Inflammatory macrophage treated with lipopolysaccharide for 1 hour (primary cell): ENCODE measurements around the gene FLAD1.
"Not testable (repeated sequence)": the region's sequence is repeated elsewhere in the genome, so short reads cannot be mapped to it uniquely, and the experiment has no call there.

ENCODE experiments used
- DNase-seq, 2 donors: peaks; one replicate each; pipeline ENCODE4 v3.0.0-alpha.2; 2020 to 2022

Gene FLAD1

DNA sequence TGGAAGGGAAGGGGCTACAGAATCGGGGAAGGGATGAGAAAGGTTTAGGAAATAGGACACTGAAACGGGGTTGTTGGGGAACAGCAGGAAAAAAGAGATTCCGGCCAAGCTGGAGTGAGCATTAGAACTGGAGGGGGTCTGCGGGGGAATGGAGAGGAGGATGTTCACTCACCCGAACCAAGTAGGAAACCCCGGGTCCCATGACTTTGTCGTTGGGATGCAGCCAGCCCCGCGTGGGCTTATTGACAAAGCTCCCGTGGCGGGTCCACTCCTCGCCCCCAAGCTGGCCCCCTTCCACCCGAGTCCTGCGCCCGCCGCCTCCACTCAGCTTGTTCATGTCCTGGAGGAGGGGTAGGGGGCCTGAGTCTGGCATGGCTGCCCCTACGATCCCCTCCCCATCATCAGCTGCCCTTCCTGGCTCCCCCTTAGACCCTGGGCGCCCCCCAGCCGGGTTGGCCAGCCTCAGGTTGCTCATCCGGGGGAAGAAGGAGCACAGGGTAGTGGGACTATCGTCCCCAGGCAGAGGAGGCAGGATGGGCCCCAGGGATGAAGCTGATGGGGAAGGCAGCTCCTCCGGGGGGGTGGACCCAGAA is 13.2 kb upstream of the FLAD1 start:
- DNase-seq = no peak

DNA sequence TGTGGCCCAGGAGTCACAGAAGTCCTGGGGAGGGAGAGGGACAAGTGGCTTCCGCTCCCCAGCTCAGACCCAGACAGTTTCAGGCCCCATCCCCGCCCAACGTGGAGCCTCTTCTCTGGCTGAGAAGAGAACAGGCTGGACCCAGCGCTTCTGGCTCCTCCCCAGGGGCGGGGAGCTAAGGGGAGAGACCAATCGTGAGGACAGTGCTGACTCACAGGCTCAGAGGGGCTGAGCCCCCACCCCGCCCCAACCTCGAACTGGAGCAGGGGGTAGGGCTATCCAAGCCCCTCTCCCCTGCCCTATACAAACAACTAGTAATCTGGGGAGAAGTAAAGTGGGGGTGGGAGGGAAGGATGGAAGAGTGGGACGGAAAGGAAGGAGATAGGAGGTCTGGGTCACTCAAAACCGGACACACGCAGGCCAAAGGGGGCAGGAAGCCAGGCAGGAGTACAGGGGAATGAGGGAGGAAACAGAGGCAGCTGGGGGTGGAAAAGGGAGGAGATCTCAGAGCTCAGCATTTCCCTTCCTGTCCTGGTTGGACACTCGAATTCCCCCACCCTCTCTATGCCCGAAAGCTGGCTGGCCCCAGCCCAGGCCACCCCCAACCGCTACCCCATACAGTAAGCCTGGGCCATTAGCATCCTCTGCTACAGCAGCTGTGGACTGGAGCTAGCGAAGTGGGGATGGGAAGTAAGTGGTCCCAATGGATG is 12.4 kb upstream of the FLAD1 start, which contains the start of gene SHC1:
Gene SHC1, minus strand, starts transcription at position 117 of the 710 bp plus-strand sequence. CDS start 221 bp downstream, outside the sequence.
- peak; percentile 35 to 51 for DNase-seq

DNA sequence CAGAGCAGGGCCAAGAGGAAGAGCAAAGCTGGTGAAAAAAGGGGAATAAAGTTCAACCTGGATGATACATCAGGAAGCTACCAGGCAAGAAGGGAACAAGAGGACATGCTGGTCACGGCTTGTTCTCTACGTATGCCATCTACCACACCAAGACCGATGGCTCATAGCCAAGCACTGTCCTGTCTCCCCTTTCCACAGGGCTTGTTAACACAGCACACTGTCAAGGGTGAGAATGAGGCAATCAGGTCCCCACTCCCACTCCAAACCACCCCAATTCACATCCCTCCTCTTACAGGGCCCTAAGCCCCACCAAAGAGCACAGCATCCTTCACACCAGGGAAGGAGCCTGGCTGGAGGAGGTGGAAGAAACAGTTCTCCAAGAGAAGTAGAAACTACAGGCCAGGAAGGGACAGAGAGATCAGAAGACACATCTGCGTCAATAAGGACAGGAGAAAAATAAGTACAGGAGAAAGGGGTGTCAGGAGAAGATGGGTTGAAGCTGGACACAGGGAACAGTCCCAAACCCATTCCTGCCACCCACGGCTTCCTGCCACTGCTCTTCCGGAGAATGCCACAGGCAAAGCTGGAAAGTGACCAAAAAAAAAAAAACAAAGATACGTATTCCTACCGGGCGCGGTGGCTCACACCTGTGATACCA is 11.7 kb upstream of the FLAD1 start:
- DNase-seq = peak in 1 of 2 donors; percentile 33

DNA sequence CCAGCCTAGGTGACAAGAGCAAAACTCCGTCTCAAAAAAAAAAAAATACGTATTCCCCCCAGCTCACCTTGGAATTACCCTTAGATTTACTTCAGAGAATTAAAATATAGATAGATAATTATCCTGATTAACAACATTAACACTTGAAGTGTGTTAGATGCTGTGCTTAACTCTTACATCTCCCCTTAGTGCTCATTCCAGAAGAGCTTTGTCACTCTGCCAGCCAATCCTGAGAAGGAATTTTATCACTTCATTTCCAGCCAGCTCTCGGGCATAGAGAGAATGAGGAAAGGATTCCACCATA is 11.0 kb upstream of the FLAD1 start:
- no peak for DNase-seq

DNA sequence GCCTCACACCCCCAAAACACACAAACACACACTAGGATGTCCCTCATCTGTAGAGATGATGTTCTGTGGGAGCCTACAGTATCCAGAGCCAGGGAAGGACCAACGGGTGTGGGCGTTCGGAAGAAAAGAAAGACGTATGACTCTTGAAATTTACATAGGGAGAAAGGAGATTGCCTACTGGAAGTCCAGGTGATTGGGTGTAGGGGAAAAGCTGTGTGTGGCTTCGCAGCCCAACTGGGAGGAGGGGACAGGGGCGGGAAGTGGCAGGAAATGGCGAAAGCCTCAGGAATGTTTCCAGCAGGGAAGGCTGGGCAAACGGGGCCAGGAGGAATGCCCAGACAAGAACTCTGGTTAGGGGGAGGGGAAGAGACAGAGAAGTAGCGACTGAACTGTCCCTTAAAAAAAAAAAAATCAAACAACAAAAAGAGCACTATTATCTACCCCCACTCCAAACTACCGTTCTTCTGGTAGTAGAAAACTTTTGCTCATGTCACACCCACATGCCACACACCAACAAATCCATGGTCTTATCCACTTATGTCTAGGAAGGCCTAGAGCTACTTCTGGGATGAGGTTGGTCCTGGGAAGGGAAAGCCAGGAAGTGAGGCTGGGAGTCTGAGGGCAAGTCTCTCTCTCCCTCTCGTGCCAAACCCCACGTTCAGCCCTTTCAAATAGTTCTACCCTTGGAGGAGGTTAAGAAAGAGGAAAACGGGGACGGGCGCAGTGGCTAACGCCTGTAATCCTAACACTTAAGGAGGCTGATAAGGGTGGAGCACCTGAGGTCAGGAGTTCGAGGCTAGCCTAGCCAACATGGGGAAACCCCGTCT is 10.4 kb upstream of the FLAD1 start:
- DNase-seq = no peak

DNA sequence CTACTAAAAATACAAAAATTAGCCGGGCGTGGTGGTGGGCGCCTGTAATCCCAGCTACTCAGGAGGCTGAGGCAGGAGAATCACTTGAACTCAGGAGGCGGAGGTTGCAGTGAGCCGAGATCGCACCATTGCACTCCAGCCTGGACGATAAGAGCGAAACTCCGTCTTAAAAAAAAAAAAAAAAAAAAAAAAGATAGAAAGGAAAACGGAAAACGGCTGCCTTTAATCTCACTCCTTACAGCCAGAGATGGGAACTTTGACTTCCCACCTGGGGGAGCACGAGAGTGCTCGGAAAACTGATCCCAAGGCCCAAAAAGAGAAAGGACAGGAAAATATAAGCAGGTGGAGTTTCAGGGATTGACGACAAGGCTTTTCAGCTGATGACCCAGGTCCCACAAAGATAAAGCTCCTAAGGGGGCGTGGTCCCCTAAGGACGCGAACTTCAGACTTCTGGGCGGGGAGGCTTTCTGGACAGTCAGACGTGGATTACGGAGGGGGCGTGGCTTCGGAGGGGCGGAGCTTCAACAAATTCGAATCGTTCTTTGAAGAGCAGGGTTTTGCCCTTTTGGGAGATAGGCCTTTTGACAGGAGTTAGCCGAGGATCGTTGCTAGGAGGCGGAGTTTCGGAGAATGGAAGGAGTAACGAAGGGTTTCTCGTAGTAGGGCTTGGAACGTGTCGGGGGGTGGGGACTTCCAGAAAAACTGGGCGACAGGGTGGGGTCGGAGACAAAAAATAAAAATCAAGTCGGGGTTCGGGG is 9.6 kb upstream of the FLAD1 start:
- DNase-seq = peak; percentile 92 to 98

DNA sequence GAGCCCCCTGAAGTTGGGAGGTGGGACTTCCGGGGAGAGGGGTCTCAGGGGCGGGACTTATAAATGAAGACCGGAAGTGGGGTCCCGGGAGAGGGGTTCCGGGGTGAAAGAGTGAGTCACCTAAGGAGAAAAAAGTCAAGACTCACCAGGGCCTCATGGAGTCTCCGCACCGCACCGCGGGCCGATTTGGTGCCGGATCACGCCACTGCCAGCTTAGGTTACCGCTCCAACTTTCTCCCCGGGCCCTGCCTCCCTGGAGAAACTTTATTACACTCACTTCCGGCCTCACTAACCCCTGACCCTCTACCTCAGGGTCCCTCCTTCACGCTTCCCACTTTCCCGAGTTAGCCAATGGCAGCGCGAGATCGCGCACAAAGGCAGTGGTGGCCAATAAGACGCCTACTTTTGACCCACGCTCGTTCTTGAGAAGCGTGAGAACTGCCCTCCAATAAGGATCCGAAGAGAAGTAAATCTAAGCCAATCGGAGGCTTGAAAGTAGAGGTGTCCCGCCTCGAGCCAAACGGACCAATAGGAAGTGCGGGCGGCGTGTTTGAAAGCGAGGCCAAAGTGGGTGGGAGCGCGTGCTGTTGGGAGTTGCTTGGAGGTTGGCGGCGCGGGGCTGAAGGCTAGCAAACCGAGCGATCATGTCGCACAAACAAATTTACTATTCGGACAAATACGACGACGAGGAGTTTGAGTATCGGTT is 8.9 kb upstream of the FLAD1 start, which contains the start of gene CKS1B:
Gene CKS1B, plus strand, starts transcription at position 580 of the 706 bp plus-strand sequence. Its CDS starts 65 bp downstream, at position 645.
- DNase-seq = peak; percentile 99 to 100

DNA sequence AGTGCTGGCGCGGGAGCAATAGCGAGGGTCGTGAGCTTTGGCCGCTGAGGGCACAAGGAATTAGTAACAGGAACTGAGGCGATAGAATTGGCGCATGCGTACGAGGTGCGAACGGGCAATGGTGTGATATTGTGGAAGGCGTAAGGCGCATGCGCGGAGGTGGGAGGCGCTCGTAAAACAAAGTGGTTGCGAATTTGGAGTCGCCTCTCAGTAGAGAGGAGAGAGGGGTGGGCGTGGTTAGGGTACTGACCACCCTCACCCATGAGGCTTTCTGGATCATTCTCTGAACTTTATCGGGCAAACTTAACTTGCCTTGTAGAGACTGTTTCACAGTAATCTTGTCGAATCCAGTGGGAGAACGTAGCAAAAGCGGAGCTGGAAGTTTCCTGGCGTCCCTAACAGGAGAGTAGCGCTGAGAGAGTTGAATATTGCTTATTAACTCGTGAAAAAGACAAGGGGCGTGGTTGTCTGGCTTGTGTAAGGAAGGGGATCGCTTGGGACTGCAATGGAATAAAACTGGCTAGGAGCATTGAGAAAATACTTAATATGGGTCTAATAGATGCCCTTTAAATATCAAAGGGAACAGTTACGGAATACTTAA is 8.2 kb upstream of the FLAD1 start:
- peak; percentile 95 to 97 for DNase-seq

DNA sequence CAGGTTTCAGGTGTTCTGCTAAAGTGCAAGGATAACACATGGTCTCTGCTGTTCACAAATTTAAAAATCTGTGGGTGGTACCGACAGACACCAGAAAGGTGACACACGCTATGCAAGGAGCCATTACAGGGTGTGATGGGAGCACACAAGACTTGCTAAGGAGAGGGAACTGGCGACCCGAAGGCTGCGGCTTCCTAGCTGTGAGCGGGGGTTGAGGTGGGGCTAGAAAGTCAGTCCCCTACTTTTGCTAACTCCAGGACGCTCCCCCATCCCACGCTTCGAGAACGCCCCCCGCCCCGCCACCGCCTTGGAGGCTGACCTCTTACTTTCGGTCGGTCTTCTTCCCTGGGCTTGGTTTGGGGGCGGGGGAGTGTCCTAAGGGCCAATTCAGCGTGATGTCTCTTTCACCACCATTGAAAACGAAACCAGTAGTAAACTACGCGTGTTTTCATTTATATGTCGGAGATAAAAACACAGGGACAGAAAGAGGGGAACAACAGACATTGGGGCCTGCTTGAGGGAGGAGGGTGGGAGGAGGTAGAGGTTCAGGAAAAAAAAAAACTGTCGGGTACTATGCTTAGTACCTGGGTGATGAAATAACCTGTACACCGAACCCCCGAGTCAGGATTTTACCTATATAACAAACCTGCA is 7.6 kb upstream of the FLAD1 start:
- peak; percentile 74 to 83 for DNase-seq

DNA sequence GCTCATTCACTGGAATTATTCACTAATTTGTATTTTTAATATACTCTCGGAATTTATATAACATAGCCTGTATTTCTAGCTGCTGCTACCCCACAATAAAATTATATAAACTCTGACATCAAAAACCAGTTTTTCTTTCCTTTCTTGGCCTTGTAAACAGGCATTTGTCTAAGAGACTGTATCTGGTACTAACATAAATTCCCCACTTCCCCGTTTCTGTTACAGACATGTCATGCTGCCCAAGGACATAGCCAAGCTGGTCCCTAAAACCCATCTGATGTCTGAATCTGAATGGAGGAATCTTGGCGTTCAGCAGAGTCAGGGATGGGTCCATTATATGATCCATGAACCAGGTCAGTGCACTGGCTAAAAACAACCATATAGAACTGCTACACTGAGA is 5.4 kb upstream of the FLAD1 start:
- DNase-seq = not testable (repeated sequence)

DNA sequence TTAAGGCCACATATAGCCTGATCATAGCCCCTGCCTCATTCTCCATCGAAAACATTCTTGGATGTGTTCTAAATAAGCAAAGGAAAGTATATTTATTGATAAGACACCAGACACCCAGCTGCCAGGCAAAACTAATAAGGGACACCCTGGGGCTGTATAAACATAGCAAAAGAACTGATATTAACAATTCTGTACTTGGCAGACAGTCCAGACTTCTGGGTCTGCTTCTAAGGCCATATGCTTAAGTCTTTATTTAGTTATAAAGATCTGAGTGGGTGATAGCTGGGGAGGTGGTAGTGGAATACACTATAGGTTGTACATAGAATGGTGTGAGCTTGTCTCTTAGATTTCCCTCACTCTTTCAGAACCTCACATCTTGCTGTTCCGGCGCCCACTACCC is 4.8 kb upstream of the FLAD1 start:
- DNase-seq = no peak

DNA sequence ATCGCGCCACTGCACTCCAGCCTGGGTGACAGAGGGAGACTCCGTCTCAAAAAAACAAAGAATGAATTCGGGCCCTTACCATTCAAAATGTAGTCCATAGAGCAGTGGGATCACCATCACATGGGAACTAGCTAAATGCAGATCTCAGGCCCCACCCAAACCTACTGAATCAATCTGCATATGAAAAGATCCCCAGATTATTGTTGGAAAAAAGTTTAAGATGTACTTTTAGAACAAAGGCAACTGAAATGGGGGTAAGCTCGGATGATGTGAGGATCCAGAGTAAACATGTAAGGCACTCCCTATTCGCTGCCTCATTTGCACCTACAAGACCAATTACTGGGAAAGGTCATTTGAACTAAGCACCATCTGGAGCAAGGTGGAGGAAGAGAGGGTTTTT is 803 bp upstream of the FLAD1 start:
- DNase-seq = no peak

DNA sequence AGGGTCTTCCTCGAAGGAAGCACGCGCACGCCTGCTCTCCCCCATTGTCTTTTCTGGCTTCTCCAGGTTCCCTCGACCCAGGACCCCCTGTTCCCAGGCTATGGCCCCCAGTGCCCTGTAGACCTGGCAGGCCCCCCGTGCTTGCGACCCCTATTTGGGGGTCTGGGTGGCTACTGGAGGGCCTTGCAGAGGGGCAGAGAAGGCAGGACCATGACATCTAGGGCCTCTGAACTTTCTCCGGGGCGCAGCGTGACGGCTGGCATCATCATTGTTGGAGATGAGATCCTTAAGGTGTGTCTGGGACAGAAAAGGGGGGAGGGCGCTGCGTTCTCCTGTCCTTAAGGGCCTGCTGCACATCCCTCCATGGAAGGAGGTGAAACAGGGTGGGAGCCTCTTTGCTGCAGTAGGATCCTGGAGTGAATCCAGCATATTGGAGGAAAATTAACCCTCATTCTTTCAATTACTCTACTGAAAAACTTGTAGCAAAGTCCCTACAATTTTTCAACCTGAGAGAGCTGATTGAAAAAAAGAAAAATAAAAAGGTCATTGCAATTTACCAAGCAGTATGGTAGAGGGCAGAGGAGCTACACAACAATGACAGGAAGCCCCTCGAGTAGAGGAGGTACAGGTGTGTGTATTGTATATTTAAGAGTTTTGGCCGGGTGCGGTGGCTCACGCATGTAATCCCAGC is 777 bp downstream of the FLAD1 start:
- no peak for DNase-seq

DNA sequence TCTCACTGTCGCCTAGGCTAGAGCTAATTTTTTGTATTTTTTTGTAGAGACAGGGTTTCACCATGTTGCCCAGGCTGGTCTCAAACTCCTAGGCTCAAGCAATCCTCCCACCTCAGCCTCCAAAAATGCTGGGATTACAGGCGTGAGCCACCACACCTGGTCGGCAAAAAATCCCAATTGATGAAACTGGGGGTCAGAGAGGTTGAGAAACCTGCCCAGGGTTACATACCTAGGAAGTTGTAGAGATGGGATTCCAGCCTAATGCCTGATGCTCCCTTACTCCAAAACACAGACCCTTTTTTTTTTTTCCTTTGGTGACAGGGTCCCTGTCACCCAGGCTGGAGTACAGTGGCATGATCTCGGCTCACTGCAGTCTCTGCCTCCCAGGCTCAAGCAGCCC is 3.6 kb downstream of the FLAD1 start:
- not testable (repeated sequence) for DNase-seq

DNA sequence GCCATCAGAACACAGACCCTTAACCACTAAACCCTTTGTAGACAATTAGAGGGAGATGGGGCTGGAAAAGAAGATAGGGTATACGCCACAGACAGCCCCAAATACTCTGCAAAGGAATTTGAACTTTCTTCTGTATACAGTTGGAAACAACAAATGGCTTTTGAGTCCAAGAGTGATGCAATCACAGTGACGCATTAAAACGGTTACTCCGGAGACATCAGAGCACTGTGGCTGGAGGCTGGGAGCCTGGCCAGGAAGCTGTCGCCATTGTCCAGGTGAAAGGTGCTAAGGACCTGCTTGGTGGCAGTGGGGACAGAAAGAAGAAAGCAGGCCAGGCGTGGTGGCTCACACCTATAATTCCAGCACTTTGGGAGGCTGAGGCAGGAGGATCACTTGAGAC is 4.2 kb downstream of the FLAD1 start:
- DNase-seq = no peak

DNA sequence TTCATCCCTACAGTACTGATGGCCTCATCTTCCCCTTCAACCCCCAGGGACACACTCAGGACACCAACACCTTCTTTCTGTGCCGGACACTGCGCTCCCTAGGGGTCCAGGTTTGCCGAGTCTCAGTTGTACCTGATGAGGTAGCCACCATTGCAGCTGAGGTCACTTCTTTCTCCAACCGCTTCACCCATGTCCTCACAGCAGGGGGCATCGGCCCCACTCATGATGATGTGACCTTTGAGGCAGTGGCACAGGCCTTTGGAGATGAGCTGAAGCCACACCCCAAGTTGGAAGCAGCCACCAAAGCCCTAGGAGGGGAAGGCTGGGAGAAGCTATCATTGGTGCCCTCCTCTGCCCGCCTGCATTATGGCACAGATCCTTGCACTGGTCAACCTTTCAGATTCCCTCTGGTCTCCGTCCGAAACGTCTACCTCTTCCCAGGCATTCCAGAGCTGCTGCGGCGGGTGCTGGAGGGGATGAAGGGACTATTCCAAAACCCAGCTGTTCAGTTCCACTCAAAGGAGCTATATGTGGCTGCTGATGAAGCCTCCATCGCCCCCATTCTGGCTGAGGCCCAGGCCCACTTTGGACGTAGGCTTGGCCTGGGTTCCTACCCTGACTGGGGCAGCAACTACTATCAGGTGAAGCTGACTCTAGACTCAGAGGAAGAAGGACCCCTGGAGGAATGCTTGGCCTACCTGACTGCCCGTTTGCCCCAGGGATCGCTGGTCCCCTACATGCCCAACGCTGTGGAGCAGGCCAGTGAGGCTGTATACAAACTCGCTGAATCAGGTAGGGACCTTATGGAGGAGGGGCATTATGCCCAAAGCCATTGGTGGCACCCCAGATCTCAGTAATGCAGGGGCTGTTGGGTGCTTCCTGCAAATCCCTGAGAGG is 5.2 kb downstream of the FLAD1 start:
- DNase-seq = no peak

DNA sequence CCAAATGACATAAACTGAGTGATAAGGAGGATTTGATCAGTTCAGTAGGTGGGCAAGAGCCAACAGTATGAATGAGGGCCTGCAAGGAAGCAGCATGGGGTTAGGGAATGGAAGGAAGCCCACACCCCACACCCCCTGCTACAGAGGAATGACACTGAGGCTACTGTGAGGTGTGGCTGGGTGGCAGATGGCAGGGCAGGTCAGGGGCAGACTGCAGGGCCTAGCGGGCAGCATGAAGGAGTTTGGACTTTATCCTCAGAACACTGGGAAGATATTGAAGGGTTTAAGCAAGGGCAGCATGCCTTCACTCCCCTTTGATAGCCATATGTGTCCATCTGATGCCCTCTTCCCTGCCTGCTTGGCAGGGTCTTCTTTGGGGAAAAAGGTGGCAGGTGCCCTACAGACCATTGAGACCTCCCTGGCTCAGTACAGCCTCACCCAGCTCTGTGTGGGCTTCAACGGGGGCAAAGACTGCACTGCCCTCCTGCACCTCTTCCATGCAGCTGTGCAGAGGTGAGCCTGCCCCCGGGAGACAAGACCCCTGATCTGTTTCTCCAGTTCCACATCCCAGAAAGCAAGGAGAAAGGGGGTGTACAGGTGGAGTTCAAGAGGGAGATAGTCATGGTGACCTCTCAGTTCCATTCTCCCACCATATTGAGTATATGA is 6.2 kb downstream of the FLAD1 start:
- no peak for DNase-seq

DNA sequence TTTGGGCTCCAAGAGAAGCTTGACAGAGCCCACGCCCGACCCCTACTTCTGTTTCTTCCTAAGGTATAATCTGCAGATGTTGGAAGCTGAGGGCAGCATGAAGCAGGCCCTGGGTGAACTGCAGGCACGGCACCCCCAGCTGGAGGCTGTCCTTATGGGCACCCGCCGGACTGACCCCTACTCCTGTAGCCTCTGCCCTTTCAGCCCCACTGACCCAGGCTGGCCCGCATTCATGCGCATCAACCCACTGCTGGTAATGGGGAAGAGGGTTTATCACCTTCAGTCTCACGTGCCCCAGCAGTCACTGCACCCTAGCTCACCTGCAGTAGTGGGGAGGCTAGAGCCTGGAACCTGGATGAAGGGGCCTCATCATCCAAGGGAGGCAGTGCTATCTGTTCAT is 7.1 kb downstream of the FLAD1 start:
- DNase-seq = no peak
